Neuron (in vitro differentiated cells): ENCODE data around the gene GJA3.

Experiments
- H2AFZ ChIP-seq: one replicate; pipeline ENCODE4 v1.6.1; 2013; ENCODE audit warnings: low read depth, mild to moderate bottlenecking, inconsistent platforms, low read length, moderate library complexity
- H3K27me3 ChIP-seq: one replicate; pipeline ENCODE4 v1.6.1; 2013; ENCODE audit warnings: low read length; ENCODE audit not compliant: insufficient read depth
- H3K36me3 ChIP-seq: one replicate; pipeline ENCODE4 v1.6.1; 2013; ENCODE audit warnings: low read length; ENCODE audit not compliant: insufficient read depth
- H3K4me1 ChIP-seq: one replicate; pipeline ENCODE4 v1.6.1; 2013; ENCODE audit warnings: low read length; ENCODE audit not compliant: insufficient read depth
- H3K4me3 ChIP-seq: 2 replicates; pipeline ENCODE4 v1.5.1; 2013; ENCODE audit warnings: mild to moderate bottlenecking, low read length, moderate library complexity
- H3K9me3 ChIP-seq: one replicate; pipeline ENCODE4 v1.6.1; 2013; ENCODE audit warnings: low read length

The GJA3 gene

GRCh38 chr13:20102525-20103180, 58.2 kb downstream of the GJA3 start:
- no peaks in the 10 kb centered on the region for H3K9me3 ChIP-seq
- no peaks in the 10 kb centered on the region for H3K4me1 ChIP-seq
- peaks cover 4% of the 10 kb centered on the region for H3K27me3 ChIP-seq
- H3K4me3 ChIP-seq: no peak overlapping the region
- H3K36me3 ChIP-seq: no peaks in the 10 kb centered on the region
- no peak overlapping the region for H2AFZ ChIP-seq

GRCh38 chr13:20101467-20102316, 59.2 kb downstream of the GJA3 start:
- Histone ChIP-seq H3K9me3 (no peaks in the 10 kb centered on the region), H2AFZ (no peak overlapping the region), H3K36me3 (no peaks in the 10 kb centered on the region), H3K4me3 (no peak overlapping the region), H3K27me3 (peaks cover 4% of the 10 kb centered on the region), H3K4me1 (no peaks in the 10 kb centered on the region)

DNA sequence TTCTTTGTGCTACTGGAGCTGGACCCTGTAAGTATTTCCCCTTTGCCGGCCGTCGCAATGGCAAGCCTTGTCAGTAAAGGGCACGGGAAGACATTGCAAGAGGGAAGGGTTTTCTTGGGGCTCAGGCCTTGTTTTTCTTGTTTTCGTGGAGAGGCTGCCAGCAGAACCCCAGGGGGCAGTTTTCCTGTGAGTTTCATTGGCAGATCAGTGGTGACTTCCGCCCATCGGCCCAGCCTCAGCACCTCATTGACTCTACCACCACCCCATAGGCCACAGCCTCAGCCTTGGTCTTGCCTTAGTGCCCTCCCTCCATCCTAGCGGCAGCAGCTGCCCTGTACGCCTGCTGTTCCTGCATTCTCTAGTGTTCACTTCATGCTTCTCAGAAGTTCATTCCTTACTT, 61.5 kb downstream of the GJA3 start:
- no peaks in the 10 kb centered on the region for H3K36me3 ChIP-seq
- no peaks in the 10 kb centered on the region for H3K9me3 ChIP-seq
- H3K4me1 ChIP-seq: peaks cover 2% of the 10 kb centered on the region
- no peaks in the 10 kb centered on the region for H3K27me3 ChIP-seq
- H3K4me3 ChIP-seq: no peak overlapping the region
- H2AFZ ChIP-seq: no peak overlapping the region

DNA sequence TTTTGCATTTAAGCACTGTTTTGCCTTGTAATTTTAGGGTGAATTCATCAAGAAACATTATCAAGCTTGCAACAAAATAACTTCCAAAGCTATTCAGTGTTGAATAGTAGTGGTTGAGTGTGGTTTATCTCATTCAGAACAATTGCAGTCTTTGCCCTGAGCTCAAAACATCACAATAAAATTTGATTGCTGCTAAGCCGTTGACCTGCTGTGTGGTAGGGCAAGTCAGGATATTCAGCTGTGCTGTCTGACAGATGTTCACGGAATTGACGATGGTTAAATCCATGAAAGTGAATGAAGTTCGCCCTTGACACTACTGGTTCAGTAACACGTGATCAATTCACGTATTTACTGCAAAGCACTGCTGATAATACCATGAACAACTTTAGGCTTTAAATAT, 66.9 kb downstream of the GJA3 start:
- Histone ChIP-seq H3K4me1 (peaks cover 9% of the 10 kb centered on the region), H3K27me3 (no peaks in the 10 kb centered on the region), H2AFZ (no peak overlapping the region), H3K36me3 (peaks cover 2% of the 10 kb centered on the region), H3K4me3 (no peak overlapping the region), H3K9me3 (no peaks in the 10 kb centered on the region)

DNA sequence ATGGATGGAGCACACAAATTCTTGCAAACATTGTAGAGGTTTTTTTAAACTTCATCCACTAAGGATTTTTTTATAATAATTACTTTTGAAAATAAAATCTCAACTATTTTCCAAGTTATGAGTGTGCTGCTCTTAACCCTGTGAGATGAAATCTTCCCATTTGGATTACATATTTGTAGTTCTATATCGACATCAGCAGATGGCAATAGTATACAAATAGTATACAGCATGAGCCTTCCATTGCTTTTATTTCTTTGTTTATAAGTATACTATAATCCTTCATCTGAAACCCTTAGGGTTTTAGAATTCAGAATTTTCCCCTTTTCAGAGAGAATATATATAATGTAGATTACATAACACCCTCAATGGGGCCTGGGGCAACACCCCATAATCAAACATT, 70.5 kb downstream of the GJA3 start:
- H2AFZ ChIP-seq: no peak overlapping the region
- H3K4me1 ChIP-seq: peaks cover 9% of the 10 kb centered on the region
- no peaks in the 10 kb centered on the region for H3K9me3 ChIP-seq
- no peaks in the 10 kb centered on the region for H3K27me3 ChIP-seq
- H3K4me3 ChIP-seq: no peak overlapping the region
- peaks cover 24% of the 10 kb centered on the region for H3K36me3 ChIP-seq
